GM23338 (cell line): ENCODE data around the gene RAD51B. TPM values are rescaled to one million over a fixed set of nuclear protein-coding genes. Genes with fewer than 3 reads are reported as not detected.

Experiments used
- CREB1 ChIP-seq: fragments of 250-450 bp; sonication (Bioruptor Pico); IDR thresholded peaks from 2 replicates; pipeline ENCODE4 v1.5.0; 2020; ENCODE audit warnings: low read depth, mild to moderate bottlenecking, moderate library complexity
- EZH2phosphoT487 ChIP-seq: fragments of 200-600 bp; sonication (generic); IDR thresholded peaks from one replicate; pipeline ENCODE4 v1.8.1; 2018; ENCODE audit warnings: antibody characterized with exemption; ENCODE audit not compliant: unreplicated experiment
- JUNB ChIP-seq: IDR thresholded peaks from one replicate; pipeline ENCODE4 v1.6.1; 2016; ENCODE audit warnings: antibody characterized with exemption; ENCODE audit not compliant: unreplicated experiment
- NANOG ChIP-seq: IDR thresholded peaks from 2 replicates; pipeline ENCODE4 v1.6.1; 2016; ENCODE audit warnings: antibody characterized with exemption, borderline replicate concordance
- POLR2AphosphoS5 ChIP-seq: IDR thresholded peaks from 2 replicates; pipeline ENCODE4 v1.6.1; 2016; ENCODE audit warnings: antibody characterized with exemption, low read depth
- ZNF331 ChIP-seq: fragments of 250-450 bp; sonication (Bioruptor Pico); IDR thresholded peaks from 2 replicates; pipeline ENCODE4 v1.5.0; 2020; ENCODE audit warnings: low read depth, mild to moderate bottlenecking, moderate library complexity
- polyA plus RNA-seq: library from polyadenylated mRNA; unstranded; fragments of >200 nt; fragmentation: Nextera tagmentation; extraction: Ambion mirVana; gene quantifications from 2 replicates; pipeline ENCODE4 v1.2.1, GENCODE V29; 2016
- total RNA-seq: library from RNA; depleted of rRNA; stranded (reverse); fragments of >200 nt; shearing (Covaris generic); gene quantifications from 2 replicates; pipeline ENCODE4 v1.2.3, GENCODE V29; 2014
- TF ChIP-seq, protein P1 (sequence below): fragments of 250-450 bp; sonication (Bioruptor Pico); IDR thresholded peaks from 2 replicates; pipeline ENCODE4 v1.5.0; 2020; ENCODE audit warnings: mild to moderate bottlenecking, moderate library complexity
- TF ChIP-seq, protein P2 (sequence below): IDR thresholded peaks from 2 replicates; pipeline ENCODE4 v1.6.1; 2016; ENCODE audit warnings: antibody characterized with exemption
- TF ChIP-seq, protein P3 (sequence below), 2 experiments: fragments of 200-600 bp in 1 of 2; sonication (generic) in 1 of 2; conservative IDR thresholded peaks; 2 replicates each; pipeline versions ENCODE4 v1.5.1 to v1.6.1; 2016 to 2017; ENCODE audit warnings: antibody characterized with exemption in 2 of 2, low read depth in 2 of 2, mild to moderate bottlenecking in 2 of 2, moderate library complexity in 1 of 2

RAD51B gene
- total and polyA plus RNA-seq, 2 experiments from 2014 or later = 15.7 to 29.1 TPM

DNA sequence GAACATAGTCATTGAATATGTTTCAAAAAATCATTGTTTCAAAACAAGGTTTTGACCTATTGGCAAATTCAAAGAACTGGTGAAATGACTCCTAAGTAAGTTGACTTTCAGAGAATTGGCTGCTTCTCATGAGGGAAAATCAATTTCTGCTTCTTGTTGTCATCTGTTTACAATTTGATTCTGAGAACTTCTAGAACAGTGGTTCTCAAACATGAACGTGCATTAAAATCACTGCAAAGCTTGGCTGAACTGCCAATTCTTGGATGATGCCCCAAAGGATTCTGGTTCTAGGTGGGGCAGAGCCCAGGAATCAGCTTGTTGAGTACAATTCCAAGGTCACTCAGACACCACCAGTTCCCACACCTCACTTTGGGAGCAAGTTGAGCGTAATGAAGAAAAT is 889.4 kb downstream of the RAD51B start (continued):
- TF ChIP-seq, protein P1, sequence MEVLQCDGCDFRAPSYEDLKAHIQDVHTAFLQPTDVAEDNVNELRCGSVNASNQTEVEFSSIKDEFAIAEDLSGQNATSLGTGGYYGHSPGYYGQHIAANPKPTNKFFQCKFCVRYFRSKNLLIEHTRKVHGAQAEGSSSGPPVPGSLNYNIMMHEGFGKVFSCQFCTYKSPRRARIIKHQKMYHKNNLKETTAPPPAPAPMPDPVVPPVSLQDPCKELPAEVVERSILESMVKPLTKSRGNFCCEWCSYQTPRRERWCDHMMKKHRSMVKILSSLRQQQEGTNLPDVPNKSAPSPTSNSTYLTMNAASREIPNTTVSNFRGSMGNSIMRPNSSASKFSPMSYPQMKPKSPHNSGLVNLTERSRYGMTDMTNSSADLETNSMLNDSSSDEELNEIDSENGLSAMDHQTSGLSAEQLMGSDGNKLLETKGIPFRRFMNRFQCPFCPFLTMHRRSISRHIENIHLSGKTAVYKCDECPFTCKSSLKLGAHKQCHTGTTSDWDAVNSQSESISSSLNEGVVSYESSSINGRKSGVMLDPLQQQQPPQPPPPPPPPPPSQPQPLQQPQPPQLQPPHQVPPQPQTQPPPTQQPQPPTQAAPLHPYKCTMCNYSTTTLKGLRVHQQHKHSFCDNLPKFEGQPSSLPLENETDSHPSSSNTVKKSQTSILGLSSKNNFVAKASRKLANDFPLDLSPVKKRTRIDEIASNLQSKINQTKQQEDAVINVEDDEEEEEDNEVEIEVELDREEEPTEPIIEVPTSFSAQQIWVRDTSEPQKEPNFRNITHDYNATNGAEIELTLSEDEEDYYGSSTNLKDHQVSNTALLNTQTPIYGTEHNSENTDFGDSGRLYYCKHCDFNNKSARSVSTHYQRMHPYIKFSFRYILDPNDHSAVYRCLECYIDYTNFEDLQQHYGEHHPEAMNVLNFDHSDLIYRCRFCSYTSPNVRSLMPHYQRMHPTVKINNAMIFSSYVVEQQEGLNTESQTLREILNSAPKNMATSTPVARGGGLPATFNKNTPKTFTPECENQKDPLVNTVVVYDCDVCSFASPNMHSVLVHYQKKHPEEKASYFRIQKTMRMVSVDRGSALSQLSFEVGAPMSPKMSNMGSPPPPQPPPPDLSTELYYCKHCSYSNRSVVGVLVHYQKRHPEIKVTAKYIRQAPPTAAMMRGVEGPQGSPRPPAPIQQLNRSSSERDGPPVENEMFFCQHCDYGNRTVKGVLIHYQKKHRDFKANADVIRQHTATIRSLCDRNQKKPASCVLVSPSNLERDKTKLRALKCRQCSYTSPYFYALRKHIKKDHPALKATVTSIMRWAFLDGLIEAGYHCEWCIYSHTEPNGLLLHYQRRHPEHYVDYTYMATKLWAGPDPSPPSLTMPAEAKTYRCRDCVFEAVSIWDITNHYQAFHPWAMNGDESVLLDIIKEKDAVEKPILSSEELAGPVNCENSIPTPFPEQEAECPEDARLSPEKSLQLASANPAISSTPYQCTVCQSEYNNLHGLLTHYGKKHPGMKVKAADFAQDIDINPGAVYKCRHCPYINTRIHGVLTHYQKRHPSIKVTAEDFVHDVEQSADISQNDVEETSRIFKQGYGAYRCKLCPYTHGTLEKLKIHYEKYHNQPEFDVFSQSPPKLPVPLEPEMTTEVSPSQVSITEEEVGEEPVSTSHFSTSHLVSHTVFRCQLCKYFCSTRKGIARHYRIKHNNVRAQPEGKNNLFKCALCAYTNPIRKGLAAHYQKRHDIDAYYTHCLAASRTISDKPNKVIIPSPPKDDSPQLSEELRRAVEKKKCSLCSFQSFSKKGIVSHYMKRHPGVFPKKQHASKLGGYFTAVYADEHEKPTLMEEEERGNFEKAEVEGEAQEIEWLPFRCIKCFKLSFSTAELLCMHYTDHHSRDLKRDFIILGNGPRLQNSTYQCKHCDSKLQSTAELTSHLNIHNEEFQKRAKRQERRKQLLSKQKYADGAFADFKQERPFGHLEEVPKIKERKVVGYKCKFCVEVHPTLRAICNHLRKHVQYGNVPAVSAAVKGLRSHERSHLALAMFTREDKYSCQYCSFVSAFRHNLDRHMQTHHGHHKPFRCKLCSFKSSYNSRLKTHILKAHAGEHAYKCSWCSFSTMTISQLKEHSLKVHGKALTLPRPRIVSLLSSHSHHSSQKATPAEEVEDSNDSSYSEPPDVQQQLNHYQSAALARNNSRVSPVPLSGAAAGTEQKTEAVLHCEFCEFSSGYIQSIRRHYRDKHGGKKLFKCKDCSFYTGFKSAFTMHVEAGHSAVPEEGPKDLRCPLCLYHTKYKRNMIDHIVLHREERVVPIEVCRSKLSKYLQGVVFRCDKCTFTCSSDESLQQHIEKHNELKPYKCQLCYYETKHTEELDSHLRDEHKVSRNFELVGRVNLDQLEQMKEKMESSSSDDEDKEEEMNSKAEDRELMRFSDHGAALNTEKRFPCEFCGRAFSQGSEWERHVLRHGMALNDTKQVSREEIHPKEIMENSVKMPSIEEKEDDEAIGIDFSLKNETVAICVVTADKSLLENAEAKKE (CRISPR knock-in tag) = no peak
- TF ChIP-seq CREB1 (CRISPR knock-in tag) (no peak), JUNB (no peak), EZH2phosphoT487 (no peak), ZNF331 (CRISPR knock-in tag) (no peak), NANOG (no peak), POLR2AphosphoS5 (no peak)
- TF ChIP-seq, protein P2, sequence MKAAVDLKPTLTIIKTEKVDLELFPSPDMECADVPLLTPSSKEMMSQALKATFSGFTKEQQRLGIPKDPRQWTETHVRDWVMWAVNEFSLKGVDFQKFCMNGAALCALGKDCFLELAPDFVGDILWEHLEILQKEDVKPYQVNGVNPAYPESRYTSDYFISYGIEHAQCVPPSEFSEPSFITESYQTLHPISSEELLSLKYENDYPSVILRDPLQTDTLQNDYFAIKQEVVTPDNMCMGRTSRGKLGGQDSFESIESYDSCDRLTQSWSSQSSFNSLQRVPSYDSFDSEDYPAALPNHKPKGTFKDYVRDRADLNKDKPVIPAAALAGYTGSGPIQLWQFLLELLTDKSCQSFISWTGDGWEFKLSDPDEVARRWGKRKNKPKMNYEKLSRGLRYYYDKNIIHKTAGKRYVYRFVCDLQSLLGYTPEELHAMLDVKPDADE = no peak
- TF ChIP-seq, protein P3, sequence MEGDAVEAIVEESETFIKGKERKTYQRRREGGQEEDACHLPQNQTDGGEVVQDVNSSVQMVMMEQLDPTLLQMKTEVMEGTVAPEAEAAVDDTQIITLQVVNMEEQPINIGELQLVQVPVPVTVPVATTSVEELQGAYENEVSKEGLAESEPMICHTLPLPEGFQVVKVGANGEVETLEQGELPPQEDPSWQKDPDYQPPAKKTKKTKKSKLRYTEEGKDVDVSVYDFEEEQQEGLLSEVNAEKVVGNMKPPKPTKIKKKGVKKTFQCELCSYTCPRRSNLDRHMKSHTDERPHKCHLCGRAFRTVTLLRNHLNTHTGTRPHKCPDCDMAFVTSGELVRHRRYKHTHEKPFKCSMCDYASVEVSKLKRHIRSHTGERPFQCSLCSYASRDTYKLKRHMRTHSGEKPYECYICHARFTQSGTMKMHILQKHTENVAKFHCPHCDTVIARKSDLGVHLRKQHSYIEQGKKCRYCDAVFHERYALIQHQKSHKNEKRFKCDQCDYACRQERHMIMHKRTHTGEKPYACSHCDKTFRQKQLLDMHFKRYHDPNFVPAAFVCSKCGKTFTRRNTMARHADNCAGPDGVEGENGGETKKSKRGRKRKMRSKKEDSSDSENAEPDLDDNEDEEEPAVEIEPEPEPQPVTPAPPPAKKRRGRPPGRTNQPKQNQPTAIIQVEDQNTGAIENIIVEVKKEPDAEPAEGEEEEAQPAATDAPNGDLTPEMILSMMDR (conservative IDR thresholded peaks at IDR 0.05; ENCODE audit: low read depth in 2 of 2) = no peak
